ENCODE results near the gene XPO5. TPM values are rescaled to one million over a fixed set of nuclear protein-coding genes. Genes with fewer than 3 reads are reported as not detected.

Gene XPO5
- total RNA-seq, 1 experiment from 2014 or later, result 114 TPM

- Histone ChIP-seq H3K79me1 (ENCODE audit: insufficient read depth, low read depth, low read length, poor library complexity, severe bottlenecking) (no peaks in the 10 kb centered on the region), H2AK5ac (ENCODE audit: insufficient read length, low read length) (no peak overlapping the region), H3K56ac (ENCODE audit: insufficient read length, low read depth, low read length) (no peak overlapping the region), H3K9ac (ENCODE audit: extremely low read depth, insufficient read length, low read length) (no peak overlapping the region), H4K91ac (ENCODE audit: insufficient read length, low read depth, low read length) (no peak overlapping the region), H4K8ac (replicated peaks; ENCODE audit: insufficient read length, low read depth, low read length) (no peak overlapping the region), H3K4ac (ENCODE audit: low read depth, low read length) (no peak overlapping the region), H3K23ac (ENCODE audit: insufficient read length, low read depth, low read length) (no peak overlapping the region), H4K20me1 (ENCODE audit: control insufficient read depth, insufficient read depth, insufficient read length) (no peaks in the 10 kb centered on the region), H3K14ac (ENCODE audit: insufficient read depth, low read length) (no peak overlapping the region), H3K4me2 (ENCODE audit: insufficient read depth, insufficient read length, low read length) (no peak overlapping the region), H3K18ac (ENCODE audit: insufficient read length, low read depth, low read length) (no peak overlapping the region), H2AFZ (ENCODE audit: low read length) (no peak overlapping the region), H2BK12ac (ENCODE audit: insufficient read length, low read depth, low read length) (no peak overlapping the region), H3K27ac (ENCODE audit: insufficient read length, low read depth, low read length) (no peak overlapping the region), H3K9me3 (ENCODE audit: control insufficient read depth, low read depth, low read length) (no peaks in the 10 kb centered on the region), H2BK5ac (ENCODE audit: insufficient read length, low read length) (no peak overlapping the region), H3K27me3 (ENCODE audit: insufficient read depth, low read length) (no peaks in the 10 kb centered on the region), H3K4me1 (ENCODE audit: insufficient read depth, low read length) (no peaks in the 10 kb centered on the region), H2BK15ac (ENCODE audit: low read depth, low read length) (no peak overlapping the region), H2BK20ac (ENCODE audit: low read depth, low read length, poor library complexity, severe bottlenecking) (no peak overlapping the region), H4K5ac (ENCODE audit: insufficient read length, low read depth, low read length) (no peak overlapping the region), H3K23me2 (ENCODE audit: insufficient read length, low read depth, low read length, poor library complexity, severe bottlenecking) (no peaks in the 10 kb centered on the region), H3T11ph (ENCODE audit: low read length) (no peak overlapping the region), H2BK120ac (ENCODE audit: low read depth, low read length, poor library complexity, severe bottlenecking) (no peak overlapping the region), H3K79me2 (ENCODE audit: insufficient read depth, low read length) (peaks cover 1% of the 10 kb centered on the region; the same call in 1 of the 2 replicates)
- H3K36me3 Mint-ChIP-seq (ENCODE audit: insufficient read depth in 1 of 3, low read depth in 3 of 3), result peaks cover 5 to 66% (median 49%) of the 10 kb centered on the region in 3 experiments; a peak in 6 of 7 replicates
- WGBS (ENCODE audit: extremely low coverage, insufficient read length, low lambda C conversion rate), result no CpG with 5 or more reads among the region's 5 CpGs
- peaks cover 5% of the 10 kb centered on the region in 2 experiments; a peak in 4 of 5 replicates for H3K9me3 Mint-ChIP-seq
- no peak overlapping the region for H3K27ac Mint-ChIP-seq
- peaks cover 3 to 5% of the 10 kb centered on the region in 2 experiments; a peak in 3 of 4 replicates for H3K4me1 Mint-ChIP-seq
- no peak for TF ChIP-seq CTCF (conservative IDR thresholded peaks at IDR 0.05)
- H3K4me3 Mint-ChIP-seq, result no peak overlapping the region
- H3K27me3 Mint-ChIP-seq (ENCODE audit: low read depth), result no peaks in the 10 kb centered on the region
- no peak for DNase-seq
Observed at GRCh38 chr6:43582911-43583310, 7.1 kb upstream of the XPO5 start.
